Neural progenitor cell (in vitro differentiated cells): ENCODE results near the gene SLX4IP. TPM values are rescaled to one million over a fixed set of nuclear protein-coding genes. Genes with fewer than 3 reads are reported as not detected.

Experiments
- DNase-seq: peaks from one replicate; pipeline ENCODE4 v3.0.0-alpha.2; 2016; ENCODE audit warnings: low spot score
- H2AFZ ChIP-seq: fragments of 200-600 bp; sonication (generic); replicated peaks from 2 replicates; pipeline ENCODE4 v1.6.1; 2016; ENCODE audit warnings: antibody characterized with exemption
- H3F3A ChIP-seq: fragments of 200-600 bp; sonication (generic); 2 replicates; pipeline ENCODE4 v1.6.1; 2016; ENCODE audit warnings: antibody characterized with exemption, low read depth
- H3K27ac ChIP-seq: fragments of 200-600 bp; sonication (generic); 2 replicates; pipeline ENCODE4 v1.5.1; 2016; ENCODE audit warnings: mild to moderate bottlenecking
- H3K27me3 ChIP-seq: fragments of 200-600 bp; sonication (generic); 2 replicates; pipeline ENCODE4 v1.6.1; 2016; ENCODE audit warnings: mild to moderate bottlenecking, moderate library complexity
- H3K36me3 ChIP-seq: fragments of 200-600 bp; sonication (generic); 2 replicates; pipeline ENCODE4 v1.5.1; 2016
- H3K4me1 ChIP-seq: fragments of 200-600 bp; sonication (generic); 2 replicates; pipeline ENCODE4 v1.6.1; 2016; ENCODE audit warnings: mixed run types
- H3K4me2 ChIP-seq: fragments of 200-600 bp; sonication (generic); 2 replicates; pipeline ENCODE4 v1.6.1; 2016
- H3K4me3 ChIP-seq: fragments of 200-600 bp; sonication (generic); 2 replicates; pipeline ENCODE4 v1.5.1; 2016
- H3K79me2 ChIP-seq: fragments of 200-600 bp; sonication (generic); 2 replicates; pipeline ENCODE4 v1.6.1; 2016; ENCODE audit warnings: low read depth
- H3K9ac ChIP-seq: fragments of 200-600 bp; sonication (generic); 2 replicates; pipeline ENCODE4 v1.6.1; 2016
- H3K9me3 ChIP-seq: fragments of 200-600 bp; sonication (generic); 2 replicates; pipeline ENCODE4 v1.5.1; 2016; ENCODE audit warnings: low read depth
- H4K20me1 ChIP-seq: fragments of 200-600 bp; sonication (generic); 2 replicates; pipeline ENCODE4 v1.6.1; 2016; ENCODE audit warnings: low read depth
- H3K27ac Mint-ChIP-seq: 3 replicates; pipeline ENCODE4 v1.8.0; 2021; ENCODE audit warnings: mixed read lengths
- H3K27me3 Mint-ChIP-seq: 2 replicates; pipeline ENCODE4 v1.8.0; 2022; ENCODE audit warnings: low read depth, mild to moderate bottlenecking, inconsistent platforms, moderate library complexity, mixed read lengths; ENCODE audit not compliant: insufficient read depth
- H3K36me3 Mint-ChIP-seq: 3 replicates; pipeline ENCODE4 v1.8.0; 2021; ENCODE audit warnings: mixed read lengths
- H3K4me1 Mint-ChIP-seq: 3 replicates; pipeline ENCODE4 v1.8.0; 2021; ENCODE audit warnings: mixed read lengths
- H3K4me3 Mint-ChIP-seq: 3 replicates; pipeline ENCODE4 v1.8.0; 2021; ENCODE audit warnings: mild to moderate bottlenecking, moderate library complexity, mixed read lengths
- H3K9me3 Mint-ChIP-seq: 3 replicates; pipeline ENCODE4 v1.8.0; 2020; ENCODE audit warnings: mixed read lengths
- EZH2 ChIP-seq: fragments of 200-600 bp; sonication (generic); IDR thresholded peaks from 2 replicates; pipeline ENCODE4 v1.6.1; 2017; ENCODE audit warnings: antibody characterized with exemption, mild to moderate bottlenecking, moderate library complexity
- EZH2phosphoT487 ChIP-seq: fragments of 200-600 bp; sonication (generic); IDR thresholded peaks from 2 replicates; pipeline ENCODE4 v1.6.1; 2017; ENCODE audit warnings: antibody characterized with exemption
- total RNA-seq: library from RNA; depleted of rRNA; stranded (reverse); fragments of >200 nt; gene quantifications from 2 replicates; pipeline ENCODE4 v1.2.3, GENCODE V29; 2015; ENCODE audit warnings: low replicate concordance
- TF ChIP-seq, protein P1 (sequence below): fragments of 200-600 bp; sonication (generic); IDR thresholded peaks from 2 replicates; pipeline ENCODE4 v1.5.1; 2017; ENCODE audit warnings: antibody characterized with exemption, mild to moderate bottlenecking

The SLX4IP gene
- total RNA-seq, 1 donor from 2014 or later = 9.5 TPM

DNA sequence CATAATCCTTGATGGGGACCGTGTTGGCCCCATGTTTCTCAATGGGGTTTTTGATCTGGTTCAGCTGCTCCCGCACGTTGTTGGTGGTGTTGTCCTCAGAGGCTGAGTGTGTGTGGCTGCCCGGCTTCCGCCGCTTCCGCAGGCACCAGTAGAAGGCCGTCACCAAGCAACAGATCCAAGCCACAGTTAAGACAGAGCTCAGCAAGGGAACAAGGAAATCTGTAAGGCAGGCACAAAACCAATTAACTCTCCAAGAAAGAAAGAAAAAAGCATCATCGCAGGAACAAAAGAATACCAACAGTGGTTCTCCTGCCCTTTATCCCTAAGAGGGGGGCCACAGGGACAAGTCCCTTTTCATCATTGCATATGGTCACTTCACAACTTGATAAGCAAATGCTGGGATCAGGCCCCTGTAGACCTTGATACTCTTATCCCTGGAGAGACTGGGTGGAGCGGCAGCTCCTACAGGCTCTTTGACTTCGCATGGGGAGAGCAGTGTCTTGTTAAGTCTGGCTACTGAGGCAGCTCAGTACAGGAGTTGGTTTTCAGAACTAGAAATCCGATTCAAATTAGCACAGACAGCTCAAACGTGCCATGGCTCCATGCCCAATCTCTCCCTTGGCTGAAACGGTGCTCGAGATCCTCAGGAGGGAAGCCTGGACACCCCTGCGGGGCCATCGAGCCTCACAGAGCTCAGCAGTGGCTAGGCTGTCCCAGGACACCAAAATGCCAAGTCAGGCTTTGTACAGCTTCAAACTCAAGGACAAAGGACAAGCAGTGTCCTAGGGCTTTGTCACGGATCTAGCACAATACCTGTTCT is 204.8 kb downstream of the SLX4IP start:
- H3K27ac ChIP-seq = peak overlapping the region; percentile 86
- peak overlapping the region; percentile 4 for H3K4me3 ChIP-seq
- peaks cover 23% of the 10 kb centered on the region for H3K79me2 ChIP-seq
- peak; percentile 86 for DNase-seq
- Mint-ChIP-seq H3K36me3 (peaks cover 52% of the 10 kb centered on the region), H3K4me3 (peak overlapping the region; percentile 61), H3K9me3 (no peaks in the 10 kb centered on the region), H3K4me1 (peaks cover 92% of the 10 kb centered on the region), H3K27ac (peak overlapping the region; percentile 84), H3K27me3 (peaks cover 5% of the 10 kb centered on the region)
- no peak overlapping the region for H3K9ac ChIP-seq
- H3K9me3 ChIP-seq = no peaks in the 10 kb centered on the region
- peaks cover 11% of the 10 kb centered on the region for H3K36me3 ChIP-seq
- no peak overlapping the region for H2AFZ ChIP-seq
- TF ChIP-seq, protein P1, sequence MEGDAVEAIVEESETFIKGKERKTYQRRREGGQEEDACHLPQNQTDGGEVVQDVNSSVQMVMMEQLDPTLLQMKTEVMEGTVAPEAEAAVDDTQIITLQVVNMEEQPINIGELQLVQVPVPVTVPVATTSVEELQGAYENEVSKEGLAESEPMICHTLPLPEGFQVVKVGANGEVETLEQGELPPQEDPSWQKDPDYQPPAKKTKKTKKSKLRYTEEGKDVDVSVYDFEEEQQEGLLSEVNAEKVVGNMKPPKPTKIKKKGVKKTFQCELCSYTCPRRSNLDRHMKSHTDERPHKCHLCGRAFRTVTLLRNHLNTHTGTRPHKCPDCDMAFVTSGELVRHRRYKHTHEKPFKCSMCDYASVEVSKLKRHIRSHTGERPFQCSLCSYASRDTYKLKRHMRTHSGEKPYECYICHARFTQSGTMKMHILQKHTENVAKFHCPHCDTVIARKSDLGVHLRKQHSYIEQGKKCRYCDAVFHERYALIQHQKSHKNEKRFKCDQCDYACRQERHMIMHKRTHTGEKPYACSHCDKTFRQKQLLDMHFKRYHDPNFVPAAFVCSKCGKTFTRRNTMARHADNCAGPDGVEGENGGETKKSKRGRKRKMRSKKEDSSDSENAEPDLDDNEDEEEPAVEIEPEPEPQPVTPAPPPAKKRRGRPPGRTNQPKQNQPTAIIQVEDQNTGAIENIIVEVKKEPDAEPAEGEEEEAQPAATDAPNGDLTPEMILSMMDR = no peak
- TF ChIP-seq EZH2phosphoT487 = peak; percentile 60
- peak; percentile 12 for TF ChIP-seq EZH2
- peaks cover 81% of the 10 kb centered on the region for H3F3A ChIP-seq
- peaks cover 82% of the 10 kb centered on the region for H4K20me1 ChIP-seq
- peak overlapping the region; percentile 44 for H3K4me2 ChIP-seq
- peaks cover 63% of the 10 kb centered on the region for H3K4me1 ChIP-seq
- H3K27me3 ChIP-seq = no peaks in the 10 kb centered on the region

DNA sequence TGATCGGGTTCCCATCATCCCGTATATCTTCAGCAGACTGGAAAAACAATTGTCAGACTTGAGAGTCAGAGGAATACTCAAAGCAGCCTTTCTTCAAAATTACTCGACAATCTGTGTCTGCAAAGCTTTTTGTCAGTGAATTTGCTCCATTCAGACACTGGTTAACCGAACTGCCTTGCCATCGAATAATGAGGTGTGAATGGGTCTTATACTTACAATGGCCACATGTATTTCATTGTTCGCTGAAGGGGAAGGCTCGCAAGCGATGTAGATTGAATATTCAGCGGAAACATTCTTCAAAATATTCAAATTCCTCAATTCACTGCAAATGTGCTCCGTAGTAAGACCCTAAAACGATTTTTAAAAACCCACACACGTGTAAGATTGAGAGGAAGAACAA is 205.8 kb downstream of the SLX4IP start:
- no peak overlapping the region for H3K9ac ChIP-seq
- peaks cover 53% of the 10 kb centered on the region for H3K4me1 ChIP-seq
- no peaks in the 10 kb centered on the region for H3K27me3 ChIP-seq
- H3K4me2 ChIP-seq = peak overlapping the region; percentile 44
- Mint-ChIP-seq H3K27ac (peak overlapping the region; percentile 84), H3K4me1 (peaks cover 92% of the 10 kb centered on the region), H3K27me3 (peaks cover 10% of the 10 kb centered on the region), H3K36me3 (peaks cover 61% of the 10 kb centered on the region), H3K4me3 (peak overlapping the region; percentile 61), H3K9me3 (no peaks in the 10 kb centered on the region)
- no peak overlapping the region for H2AFZ ChIP-seq
- TF ChIP-seq, protein P1 = no peak
- TF ChIP-seq EZH2phosphoT487 (no peak), EZH2 (no peak)
- H3K9me3 ChIP-seq = no peaks in the 10 kb centered on the region
- peaks cover 91% of the 10 kb centered on the region for H4K20me1 ChIP-seq
- H3K4me3 ChIP-seq = no peak overlapping the region
- DNase-seq = no peak
- peaks cover 78% of the 10 kb centered on the region for H3F3A ChIP-seq
- peaks cover 28% of the 10 kb centered on the region for H3K79me2 ChIP-seq
- H3K27ac ChIP-seq = peak overlapping the region; percentile 86
- peaks cover 11% of the 10 kb centered on the region for H3K36me3 ChIP-seq

DNA sequence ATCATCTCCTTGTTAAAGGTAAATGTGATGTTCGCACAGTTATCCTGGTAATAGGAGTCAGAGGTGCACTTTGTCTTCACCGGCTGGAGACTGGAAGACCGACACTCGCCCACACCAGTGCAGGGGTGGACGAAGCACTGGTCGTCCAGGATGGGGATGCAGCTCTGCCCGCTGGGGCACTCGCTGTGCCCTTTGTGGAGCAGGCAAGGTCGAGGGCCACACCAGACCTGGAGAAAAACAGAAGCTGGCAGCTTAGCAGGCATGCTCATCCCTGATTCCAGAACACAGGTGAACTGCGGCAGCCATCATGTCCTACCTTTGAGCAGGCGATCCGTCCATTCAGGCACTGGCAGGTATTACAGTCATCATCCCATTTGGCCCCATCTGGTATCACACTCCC is 206.4 kb downstream of the SLX4IP start:
- H3K4me3 Mint-ChIP-seq = no peak overlapping the region
- Histone ChIP-seq H3K4me2 (no peak overlapping the region), H3K36me3 (peaks cover 11% of the 10 kb centered on the region), H3K4me3 (no peak overlapping the region), H3K4me1 (peaks cover 48% of the 10 kb centered on the region), H3F3A (peaks cover 78% of the 10 kb centered on the region), H4K20me1 (peaks cover 97% of the 10 kb centered on the region), H2AFZ (no peak overlapping the region), H3K9ac (no peak overlapping the region), H3K79me2 (peaks cover 29% of the 10 kb centered on the region), H3K27ac (peak overlapping the region; percentile 86), H3K27me3 (no peaks in the 10 kb centered on the region), H3K9me3 (no peaks in the 10 kb centered on the region)
- H3K9me3 Mint-ChIP-seq = no peaks in the 10 kb centered on the region
- H3K4me1 Mint-ChIP-seq = peaks cover 91% of the 10 kb centered on the region
- TF ChIP-seq EZH2phosphoT487 (no peak), EZH2 (no peak)
- TF ChIP-seq, protein P1 = no peak
- peaks cover 11% of the 10 kb centered on the region for H3K27me3 Mint-ChIP-seq
- no peak overlapping the region for H3K27ac Mint-ChIP-seq
- DNase-seq = no peak
- peaks cover 63% of the 10 kb centered on the region for H3K36me3 Mint-ChIP-seq
